Ovary (tissue), 9 donors: ENCODE data around the gene COQ4. TPM values are rescaled to one million over a fixed set of nuclear protein-coding genes. Genes with fewer than 3 reads are reported as not detected.

Experiments
- DNase-seq, 5 donors: peaks; one replicate each; pipeline ENCODE4 v3.0.0-alpha.2; 2019 to 2020
- H3K27ac ChIP-seq, 2 donors: fragments of 200-600 bp; one replicate each; pipeline versions ENCODE4 v1.5.1 to v1.8.0; 2019 to 2022
- H3K27me3 ChIP-seq: fragments of 200-600 bp; one replicate; pipeline ENCODE4 v1.8.0; 2022
- H3K36me3 ChIP-seq: fragments of 200-600 bp; sonication (generic); one replicate; pipeline ENCODE4 v1.5.1; 2019
- H3K4me1 ChIP-seq: one replicate; pipeline ENCODE4 v1.8.1; 2013; ENCODE audit warnings: mild to moderate bottlenecking, moderate library complexity; ENCODE audit not compliant: insufficient read depth
- H3K4me3 ChIP-seq: fragments of 200-600 bp; sonication (generic); one replicate; pipeline ENCODE4 v1.5.1; 2017
- H3K9me3 ChIP-seq, 2 donors: fragments of 200-600 bp in 1 of 2; sonication (generic) in 1 of 2; one replicate each; pipeline versions ENCODE4 v1.5.1 to v1.8.1; 2013 to 2019; ENCODE audit warnings: mild to moderate bottlenecking in 1 of 2, moderate library complexity in 1 of 2
- CTCF ChIP-seq, 3 donors: fragments of 450-650 bp in 2 of 3; fragments of 200-600 bp in 1 of 3; IDR thresholded peaks; one replicate each; pipeline versions ENCODE4 v1.5.1 to v1.8.0; 2016 to 2022; ENCODE audit warnings: antibody characterized with exemption in 3 of 3, mild to moderate bottlenecking in 1 of 3
- EP300 ChIP-seq: sonication (generic); formaldehyde crosslinking; IDR thresholded peaks from one replicate; pipeline ENCODE4 v1.6.1; 2017; ENCODE audit warnings: antibody characterized with exemption
- POLR2A ChIP-seq: fragments of 450-650 bp; IDR thresholded peaks from one replicate; pipeline ENCODE4 v1.6.1; 2017; ENCODE audit warnings: antibody characterized with exemption, mild to moderate bottlenecking, moderate library complexity
- WGBS, 3 donors: extraction: QIAGEN DNeasy Blood & Tissue Kit in 1 of 3; methylation state at CpG; one replicate each; pipeline versions ENCODE4 v1.1.5 to v1.1.7; 2013 to 2017; 5-methylcytosine and 5-hydroxymethylcytosine counted together
- intact Hi-C, 4 donors: fragments of 100-400 bp; cut with DNase I; formaldehyde crosslinking; loops; one replicate each; pipeline versions ENCODE4 v1.11.0 to v1.15.1; 2022 to 2023
- polyA plus RNA-seq, 2 donors: library from polyadenylated mRNA; stranded (reverse); fragments of 200-250 nt in 1 of 2; fragments of 350-450 nt in 1 of 2; fragmentation: Illumina TruSeq in 1 of 2; extraction: RNeasy Lipid Tissue Mini Kit (QIAGEN cat#74804) in 1 of 2; gene quantifications; one replicate each; pipeline ENCODE4 v1.2.3, GENCODE V29; 2013 to 2014
- total RNA-seq, 7 donors: library from RNA; depleted of rRNA in 2 of 7; stranded (reverse); fragments of >200 nt in 2 of 7; fragmentation: NEBNext Ultra II Directional in 3 of 7; extraction: Animal tissue kit (Norgen Biotek cat#: 25700) in 3 of 7; gene quantifications; one replicate each; pipeline versions ENCODE4 v1.1.0 to v1.2.4, GENCODE V29; 2016 to 2023
- donor health status: DM: no; HTN: no; CAD: no; lungs with moderate emphysema.
- donor health status: DM: no; HTN: no; CAD: no.
- donor health status: Bipolar disorder and iron deficiency.
- donor health status: DM: yes; HTN: yes; CAD: no.
- donor health status: DM: no; HTN: no; CAD: no.
- donor health status: DM: yes; HTN: yes; CAD: no.

Gene COQ4
- total and polyA plus RNA-seq, 9 donors: 22.0 to 75.7 (median 34.2) TPM

GRCh38 chr9:128297221-128297773 is 25.3 kb upstream of the COQ4 start:
- intact Hi-C loops: no loop called here
- TF ChIP-seq EP300: no peak
- no peak for TF ChIP-seq CTCF (IDR thresholded peaks at IDR 0.05)
- TF ChIP-seq POLR2A: no peak
- no peaks in the 10 kb centered on the region for H3K4me1 ChIP-seq
- no peak overlapping the region for H3K27ac ChIP-seq
- no peaks in the 10 kb centered on the region for H3K27me3 ChIP-seq
- H3K9me3 ChIP-seq: no peaks in the 10 kb centered on the region
- no peak for DNase-seq
- no peak overlapping the region for H3K4me3 ChIP-seq
- 81 to 84% (median 82%) methylated on average over 2 of the region's 2 CpGs for WGBS, 3 donors
- no peaks in the 10 kb centered on the region for H3K36me3 ChIP-seq

- WGBS, 3 donors: 89 to 93% (median 92%) methylated on average over 20 of the region's 20 CpGs
- Histone ChIP-seq H3K36me3 (no peaks in the 10 kb centered on the region), H3K9me3 (no peaks in the 10 kb centered on the region), H3K4me3 (no peak overlapping the region), H3K4me1 (no peaks in the 10 kb centered on the region), H3K27ac (no peak overlapping the region), H3K27me3 (no peaks in the 10 kb centered on the region)
- TF ChIP-seq POLR2A (no peak), CTCF (IDR thresholded peaks at IDR 0.05) (no peak), EP300 (no peak)
- intact Hi-C loops: no loop called here
- DNase-seq: no peak
Measured at GRCh38 chr9:128298535-128299482, 23.8 kb upstream of the COQ4 start.

GRCh38 chr9:128304136-128304970 is 18.3 kb upstream of the COQ4 start:
- no peaks in the 10 kb centered on the region for H3K27me3 ChIP-seq
- WGBS, 3 donors: 35 to 47% (median 38%) methylated on average over 9 of the region's 9 CpGs
- no peak overlapping the region for H3K4me3 ChIP-seq
- H3K27ac ChIP-seq: no peak overlapping the region
- no peaks in the 10 kb centered on the region for H3K9me3 ChIP-seq
- intact Hi-C loops: no loop called here
- TF ChIP-seq POLR2A (no peak), EP300 (no peak), CTCF (IDR thresholded peaks at IDR 0.05) (no peak)
- no peaks in the 10 kb centered on the region for H3K4me1 ChIP-seq
- no peaks in the 10 kb centered on the region for H3K36me3 ChIP-seq
- no peak for DNase-seq

GRCh38 chr9:128304971-128305288 is 17.7 kb upstream of the COQ4 start:
- Histone ChIP-seq H3K36me3 (no peaks in the 10 kb centered on the region), H3K27ac (no peak overlapping the region), H3K4me1 (no peaks in the 10 kb centered on the region), H3K27me3 (no peaks in the 10 kb centered on the region), H3K9me3 (no peaks in the 10 kb centered on the region), H3K4me3 (no peak overlapping the region)
- intact Hi-C loops: no loop called here
- 26 to 38% (median 35%) methylated on average over 5 of the region's 5 CpGs for WGBS, 3 donors
- TF ChIP-seq CTCF (IDR thresholded peaks at IDR 0.05) (no peak), EP300 (no peak), POLR2A (no peak)
- no peak for DNase-seq
